HG03103 (cell line): ENCODE data around the gene CSNK1D.

Source experiments
- ATAC-seq: cut with Tn5 transposase; IDR thresholded peaks from one replicate; pipeline ENCODE4 v1.9.1; 2021; ENCODE audit warnings: low read depth; ENCODE audit not compliant: unreplicated experiment

CSNK1D gene

DNA sequence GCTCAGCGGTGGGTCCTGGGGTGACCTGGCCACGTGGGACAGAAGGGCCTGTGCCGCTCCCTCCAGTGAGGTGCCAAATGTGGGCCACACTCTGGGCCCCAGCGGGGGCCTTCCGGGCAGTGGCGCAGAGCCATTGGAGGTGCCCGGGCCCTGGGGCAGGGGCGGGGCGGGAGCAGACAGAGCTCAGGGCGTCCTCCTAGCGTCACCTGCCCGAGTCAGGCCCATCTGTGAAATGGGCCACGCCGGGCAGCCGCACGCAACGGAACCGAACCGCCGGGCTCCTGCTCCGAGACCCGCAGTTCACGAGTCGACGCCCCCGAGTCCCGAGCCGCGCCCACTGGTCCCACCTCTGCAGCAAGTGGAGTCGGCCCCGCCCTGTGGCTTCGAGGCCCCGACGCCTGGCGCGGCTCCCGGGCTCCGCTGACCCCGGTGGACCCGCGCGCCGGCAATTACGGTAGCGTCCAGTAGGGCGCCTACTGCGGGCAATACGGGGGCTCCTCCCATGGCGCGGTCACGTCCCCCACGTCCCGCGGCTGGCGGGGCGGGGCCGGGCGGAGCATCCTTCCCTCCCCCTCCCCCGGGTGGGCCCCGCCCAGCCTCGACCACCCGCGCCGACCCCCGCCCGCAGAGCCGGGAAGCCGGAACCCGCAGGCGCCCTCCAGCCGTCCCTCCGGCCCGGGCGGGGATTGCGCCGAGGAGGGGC lies 42.7 kb downstream of the CSNK1D start:
- peak; percentile 43 for ATAC-seq

DNA sequence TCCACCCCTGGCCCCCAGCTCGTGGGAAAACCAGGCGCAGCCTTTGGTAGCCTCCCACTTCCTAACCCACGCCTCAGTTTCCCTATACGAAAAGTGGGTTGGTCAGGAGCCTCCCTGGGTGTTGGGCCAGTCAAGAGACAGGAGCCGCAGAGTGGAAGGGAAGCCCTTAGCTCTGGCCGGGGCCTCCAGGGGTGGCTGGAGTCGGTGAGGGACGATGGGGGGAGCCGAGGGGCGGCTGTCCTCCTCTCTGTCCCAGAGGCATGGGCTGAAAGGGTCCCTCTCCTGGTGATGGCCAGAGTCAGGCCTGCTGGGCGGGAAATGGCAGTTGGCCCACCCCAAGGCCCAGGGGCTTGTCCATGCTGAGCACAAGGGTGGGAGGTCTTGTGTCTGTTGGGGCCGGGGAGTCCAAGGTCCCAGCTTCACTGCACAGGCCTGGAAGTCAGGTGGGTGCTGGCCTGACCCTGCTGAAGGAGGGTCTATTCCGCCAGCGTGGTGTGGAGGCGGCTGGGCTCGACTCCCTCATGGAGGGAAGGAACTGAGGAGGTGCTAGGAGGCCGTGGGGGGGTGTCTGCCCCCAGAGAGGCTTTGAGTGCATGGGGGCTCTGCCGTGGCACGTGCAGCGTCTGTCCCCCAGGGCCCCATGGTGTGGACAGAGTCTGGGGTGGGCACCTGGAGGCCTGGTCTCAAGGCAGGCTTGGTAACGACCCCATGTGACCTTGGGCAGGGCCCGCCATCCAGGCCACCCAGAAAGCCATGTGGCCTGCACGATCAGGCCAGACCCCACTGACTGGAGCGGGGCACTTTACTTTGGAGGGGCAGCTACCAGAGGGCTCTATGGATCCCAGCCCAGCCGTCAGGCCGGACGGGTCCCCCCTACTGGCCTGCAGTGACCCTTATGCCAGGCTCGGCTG lies 43.5 kb downstream of the CSNK1D start:
- ATAC-seq = no peak

DNA sequence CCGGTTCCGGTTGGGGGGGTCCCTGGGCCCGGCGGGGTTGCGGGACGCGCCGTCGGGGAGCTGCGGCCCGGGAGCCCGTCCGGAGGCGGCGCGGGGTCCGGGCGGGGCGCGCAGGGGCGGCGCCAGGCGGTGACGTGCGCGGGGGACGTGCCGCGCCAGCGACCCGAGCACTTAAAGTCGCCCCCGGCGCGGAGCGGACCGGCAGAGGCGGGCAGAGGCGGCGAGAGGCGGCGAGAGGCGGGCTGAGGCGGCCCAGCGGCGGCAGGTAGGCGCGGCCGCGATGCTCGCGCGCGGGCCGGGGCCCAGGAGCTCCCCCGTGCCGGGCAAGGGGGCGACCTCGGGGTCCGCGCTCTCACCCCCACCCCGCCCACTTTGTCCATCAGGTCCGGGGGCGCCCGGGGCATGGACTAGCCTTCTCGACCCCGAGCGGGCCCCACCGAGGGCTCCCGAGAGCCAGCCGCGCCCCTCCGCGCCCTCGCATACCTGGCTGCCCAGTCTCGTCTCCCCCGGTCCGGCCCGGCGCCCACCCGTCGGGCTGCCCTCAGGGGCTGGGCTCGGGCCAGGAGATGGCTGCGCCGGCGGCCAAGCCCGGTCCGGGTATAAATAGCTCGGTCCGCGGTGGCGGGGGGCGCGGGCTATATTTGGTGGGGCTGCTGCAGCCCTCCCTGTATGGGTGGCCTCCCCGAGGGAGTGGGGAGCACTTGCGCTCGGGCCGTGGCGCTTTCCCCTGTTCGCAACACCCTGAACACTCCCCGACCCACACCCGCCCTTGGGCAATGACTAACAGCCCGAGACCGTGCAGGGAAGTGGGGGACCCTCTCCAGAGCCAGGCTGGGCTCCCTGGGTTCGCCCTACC lies 44.4 kb downstream of the CSNK1D start, which contains the start of gene SLC16A3:
SLC16A3 (plus strand) TSS at position 201 of the 856 bp plus-strand sequence. CDS start 6,967 bp downstream, outside the sequence.
- ATAC-seq = no peak

DNA sequence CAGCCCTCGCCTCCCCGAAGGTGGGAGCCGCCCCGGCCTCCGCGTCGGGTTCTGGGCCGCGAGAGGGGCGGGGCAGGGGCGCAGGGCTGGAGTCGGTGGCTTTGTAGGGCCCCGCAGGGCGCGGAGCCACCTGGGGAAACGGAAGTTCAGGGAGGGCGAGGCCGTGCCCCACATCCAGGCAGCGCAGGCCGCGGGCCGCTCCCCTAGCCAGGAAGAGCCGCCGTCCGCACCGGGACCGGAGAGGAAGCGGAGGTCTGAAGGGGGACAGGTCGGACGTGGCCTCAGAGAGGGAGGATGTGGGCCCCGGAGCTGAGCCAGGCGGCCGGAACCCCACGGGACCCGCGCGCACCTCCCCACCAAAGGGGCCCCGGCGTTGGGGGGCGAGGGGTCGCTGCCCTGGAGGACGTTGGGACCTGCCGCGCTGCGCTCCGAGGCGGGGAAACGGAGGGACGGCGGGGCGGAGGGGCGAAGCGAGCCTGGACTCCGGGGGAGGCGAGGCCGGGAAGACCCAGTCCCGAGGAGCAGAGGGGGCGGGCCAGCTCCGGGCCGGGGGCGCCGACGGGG lies 45.1 kb downstream of the CSNK1D start:
- no peak for ATAC-seq

DNA sequence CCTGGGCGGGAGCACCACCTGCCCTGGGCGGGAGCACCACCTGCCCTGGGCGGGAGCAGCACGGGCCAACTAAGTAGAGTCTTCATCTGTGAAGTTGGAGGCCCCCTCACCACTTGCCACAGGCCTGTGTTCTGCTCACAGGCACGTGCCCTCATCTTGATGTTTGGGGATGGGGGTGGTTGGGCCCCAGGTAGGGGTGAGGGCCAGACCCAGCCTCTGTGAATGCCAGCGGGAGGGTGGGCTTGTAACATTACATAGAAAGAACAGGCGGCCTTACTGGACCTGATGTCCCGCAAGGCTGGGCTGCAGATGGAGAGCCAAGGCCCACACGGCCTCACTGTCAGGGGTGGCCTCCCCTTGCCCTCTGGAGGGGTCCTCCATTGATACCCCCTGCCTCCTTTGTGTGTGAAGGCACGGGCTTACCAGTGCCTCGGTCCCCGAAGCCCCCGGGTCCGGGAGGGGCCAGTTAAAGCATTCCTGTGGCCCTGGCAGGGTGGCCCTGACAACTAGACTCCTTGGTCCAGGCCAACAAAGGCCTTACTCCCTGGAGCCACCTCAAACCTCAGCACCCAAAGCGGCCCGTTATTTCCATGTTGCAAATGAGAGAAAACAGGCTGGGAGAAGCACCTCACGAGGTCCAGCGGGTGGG lies 45.7 kb downstream of the CSNK1D start:
- ATAC-seq = no peak

DNA sequence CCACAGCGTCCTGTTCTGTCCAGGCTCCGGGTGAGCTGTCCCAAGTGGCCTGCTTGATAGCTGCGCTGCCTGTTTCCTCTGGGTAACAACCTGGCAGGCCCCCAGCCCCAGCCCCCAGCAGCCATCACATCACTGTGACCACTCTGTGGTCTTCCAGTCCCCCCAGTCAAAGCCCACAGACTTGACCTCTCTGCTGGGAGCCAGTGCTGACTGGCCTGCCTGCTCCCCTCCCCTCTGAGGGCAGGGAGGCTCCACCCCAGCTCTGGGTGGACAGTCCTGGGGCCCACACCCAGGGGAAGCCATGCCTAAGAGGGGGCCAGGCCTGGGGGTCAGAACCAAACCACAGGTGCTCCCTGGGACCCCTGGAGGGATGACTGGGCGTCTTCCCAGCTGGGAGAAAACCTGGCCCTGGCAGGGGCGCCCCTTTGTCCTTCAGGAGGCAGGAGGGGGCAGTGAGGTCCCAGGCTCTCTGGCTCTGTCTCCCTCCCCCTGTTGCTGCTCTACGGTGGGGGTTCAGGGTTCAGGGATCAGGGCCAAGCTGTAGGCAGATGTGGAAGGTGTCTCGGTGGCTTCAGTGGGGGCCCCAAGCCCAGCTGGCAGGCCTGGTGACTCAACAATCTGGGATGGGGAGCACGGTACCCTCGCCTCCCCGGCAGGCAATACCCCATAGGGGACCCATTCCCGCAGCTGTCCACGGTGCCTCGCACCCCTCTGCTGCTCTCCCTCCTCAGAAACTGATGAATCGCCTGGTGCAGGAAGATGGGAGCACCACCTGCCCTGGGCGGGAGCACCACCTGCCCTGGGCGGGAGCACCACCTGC lies 46.5 kb downstream of the CSNK1D start:
- no peak for ATAC-seq

DNA sequence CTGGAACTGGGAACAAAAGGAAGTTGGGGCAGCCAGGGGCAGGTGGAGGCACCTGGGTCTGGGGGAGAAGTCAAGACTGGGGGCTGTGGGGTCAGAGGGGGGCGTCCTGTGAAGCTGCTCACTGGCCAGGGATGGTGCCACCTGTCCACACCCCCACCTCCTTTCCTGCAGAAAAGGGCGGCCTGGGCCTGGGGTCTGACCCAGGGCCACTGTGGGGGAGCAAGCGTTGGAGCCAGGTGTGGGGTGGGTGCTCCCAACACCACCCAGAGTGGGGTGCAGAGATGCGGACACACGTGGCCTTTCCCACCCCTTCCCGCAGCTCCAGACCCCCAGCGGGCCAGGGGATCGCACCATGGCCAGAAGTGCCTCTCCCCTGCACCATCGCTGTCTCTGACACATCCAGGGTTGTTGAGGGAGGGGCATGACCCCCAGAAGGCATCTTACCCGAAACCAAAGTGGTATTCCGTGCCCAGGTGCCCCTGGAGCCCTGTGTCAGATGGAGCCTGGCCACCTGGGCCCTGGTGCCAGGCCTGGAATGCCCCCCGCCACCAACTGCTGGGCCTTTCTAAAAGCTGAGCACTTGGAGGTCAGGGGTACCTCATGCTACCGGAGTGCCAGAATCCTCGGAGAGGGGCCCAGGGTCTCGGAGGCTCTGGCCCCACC lies 47.2 kb downstream of the CSNK1D start:
- no peak for ATAC-seq

DNA sequence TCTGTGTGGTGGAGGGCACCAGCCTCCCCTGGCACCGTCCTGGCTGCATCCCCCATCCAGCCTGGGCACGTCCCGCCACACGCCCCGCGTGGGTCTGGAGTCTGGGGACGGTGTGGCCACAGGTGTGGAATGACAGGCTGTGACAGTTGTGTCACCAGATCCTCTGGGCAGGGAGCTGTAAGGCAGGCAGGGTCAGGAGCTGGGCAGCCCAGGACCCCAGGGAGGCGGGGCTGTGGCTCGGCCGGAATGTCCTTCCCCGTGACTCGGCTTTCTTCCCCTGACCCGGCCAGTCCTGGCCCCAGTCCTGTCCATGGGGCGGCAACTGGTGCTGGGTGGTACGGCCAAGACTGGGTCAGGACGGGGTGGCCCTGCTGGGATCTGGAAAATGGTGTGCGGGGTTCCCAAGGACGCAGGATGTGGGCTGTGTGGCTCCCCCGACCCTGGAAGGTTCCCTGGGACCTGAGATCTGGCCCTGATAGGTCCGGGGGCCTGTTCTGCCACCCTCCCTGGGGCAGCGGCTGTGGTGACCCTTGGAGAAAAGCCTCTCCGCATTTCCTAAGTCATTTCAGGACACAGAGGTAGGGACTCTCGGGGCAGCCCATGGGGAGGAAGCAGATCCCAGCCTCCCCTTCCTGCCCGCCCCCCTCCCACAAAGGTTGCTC lies 48.0 kb downstream of the CSNK1D start:
- no peak for ATAC-seq

DNA sequence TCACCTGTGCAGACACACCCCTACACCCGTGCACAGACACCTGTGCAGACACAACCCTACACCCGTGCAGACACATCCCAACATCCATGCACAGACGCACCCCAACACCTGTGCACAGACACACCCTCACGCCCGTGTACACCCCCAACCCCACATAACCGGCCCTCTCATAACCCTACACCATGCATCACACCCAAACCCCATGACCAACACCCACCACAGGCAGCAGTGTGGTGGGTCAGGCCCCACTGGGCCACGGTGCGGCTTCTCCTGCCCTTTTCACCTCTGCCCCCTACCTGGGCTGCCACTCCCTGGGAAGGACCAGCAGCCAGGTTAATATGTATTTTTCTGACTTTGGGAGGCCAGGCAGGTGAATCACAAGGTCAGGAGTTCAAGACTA lies 48.8 kb downstream of the CSNK1D start:
- no peak for ATAC-seq

DNA sequence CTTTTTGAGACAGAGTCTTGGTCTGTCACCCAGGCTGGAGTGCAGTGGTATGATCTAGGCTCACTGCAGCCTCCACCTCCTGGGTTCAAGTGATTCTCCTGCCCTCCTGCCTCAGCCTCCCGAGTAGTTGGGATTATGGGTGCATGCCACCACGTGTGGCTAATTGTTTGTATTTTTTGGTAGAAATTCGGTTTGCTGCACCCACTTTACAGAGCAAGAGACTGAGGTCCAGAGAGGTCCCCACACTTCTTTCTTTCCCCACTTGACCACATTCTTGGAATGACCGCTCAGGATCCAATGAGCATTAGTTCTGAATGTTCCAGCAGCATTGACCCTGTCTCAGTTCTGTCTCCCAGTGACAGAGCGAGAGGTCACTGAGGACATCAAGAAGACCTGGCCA lies 50.0 kb downstream of the CSNK1D start:
- ATAC-seq = no peak

DNA sequence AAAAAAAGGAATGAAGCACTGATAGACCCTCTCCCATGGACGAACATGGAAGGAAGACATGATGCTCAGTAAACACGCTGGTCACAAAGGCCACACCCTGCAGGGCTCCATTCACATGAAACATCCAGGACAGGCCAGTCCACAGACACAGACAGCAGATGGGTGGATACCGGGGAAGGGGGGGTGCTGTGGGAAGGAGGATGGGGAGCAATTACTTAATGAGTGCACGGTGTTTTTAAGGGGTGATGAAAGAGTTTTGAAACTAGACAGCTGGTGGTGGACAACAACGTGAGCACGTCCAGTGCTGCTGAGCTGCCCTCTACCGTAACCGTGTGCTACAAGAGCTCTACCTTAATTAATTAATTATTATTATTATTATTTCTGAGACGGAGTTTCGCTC lies 50.7 kb downstream of the CSNK1D start:
- ATAC-seq = no peak

DNA sequence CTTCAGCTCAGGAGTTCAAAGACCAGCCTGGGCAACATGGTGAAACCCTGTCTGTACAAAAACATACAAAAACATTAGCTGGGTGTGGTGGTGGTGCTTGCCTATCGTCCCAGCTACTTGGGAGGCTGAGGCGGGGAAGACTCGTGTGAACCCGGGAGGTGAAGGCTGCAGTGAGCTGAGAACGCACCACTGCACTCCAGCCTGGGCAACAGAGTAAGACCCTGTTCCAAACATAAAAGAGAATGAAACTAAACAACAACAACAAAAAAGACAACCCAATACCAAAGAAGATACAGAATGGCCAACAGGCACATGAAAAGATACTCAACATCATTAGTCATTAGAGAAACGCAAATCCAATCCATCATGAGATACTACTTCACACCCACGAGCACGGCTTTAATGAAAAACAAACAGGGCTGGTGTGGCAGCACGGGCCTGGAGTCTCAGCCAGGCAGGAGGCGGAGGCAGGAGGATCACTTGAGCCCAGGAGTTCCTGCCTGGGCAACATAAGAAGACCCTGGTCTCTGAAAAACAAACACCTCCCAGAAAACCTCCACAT lies 52.1 kb downstream of the CSNK1D start:
- ATAC-seq = no peak

DNA sequence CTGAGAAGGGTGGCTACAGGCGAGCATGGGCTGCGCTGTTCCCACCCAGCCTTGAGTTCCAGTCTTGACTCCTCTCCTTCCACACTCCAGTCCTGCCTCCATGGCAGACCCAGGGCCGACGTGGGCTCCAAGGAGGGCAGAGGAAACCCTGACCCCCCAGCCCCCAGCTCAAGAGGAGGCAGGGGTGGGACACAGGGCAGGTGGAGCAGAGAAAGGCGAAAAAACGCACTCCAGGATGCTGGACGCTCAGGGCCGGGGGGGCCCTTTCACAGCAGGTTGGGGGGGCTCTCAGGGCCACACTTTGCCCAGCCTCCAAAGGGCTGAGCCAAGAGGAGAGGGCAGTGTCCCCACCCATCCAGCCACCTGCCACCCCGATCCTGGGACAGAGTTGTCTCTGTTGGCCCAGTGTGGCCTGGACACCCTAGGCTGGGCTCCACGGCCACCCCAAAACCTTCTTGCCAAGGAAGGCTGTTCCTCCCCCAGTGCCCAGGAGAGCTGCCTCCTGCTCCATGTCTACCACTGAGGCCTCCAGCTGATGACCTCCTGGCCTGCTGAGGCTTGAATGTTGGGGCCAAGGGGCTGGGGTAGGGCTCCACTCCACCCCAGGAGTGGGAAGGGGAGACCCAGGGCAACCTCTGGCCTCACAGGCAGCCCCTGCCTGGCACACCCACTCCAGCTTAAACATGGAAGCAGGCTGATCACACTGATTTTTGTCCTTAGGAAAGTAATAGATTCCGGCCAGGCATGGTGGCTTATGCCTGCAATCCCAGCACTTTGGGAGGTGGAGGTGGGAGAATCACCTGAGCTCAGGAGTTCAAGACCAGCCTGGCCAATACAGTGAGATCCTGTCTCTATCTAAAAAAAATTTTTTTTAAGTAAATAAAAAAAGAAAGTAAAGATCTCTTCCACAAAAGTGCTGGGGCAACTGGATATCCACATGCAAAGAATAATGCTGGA lies 53.5 kb downstream of the CSNK1D start:
- ATAC-seq = no peak

DNA sequence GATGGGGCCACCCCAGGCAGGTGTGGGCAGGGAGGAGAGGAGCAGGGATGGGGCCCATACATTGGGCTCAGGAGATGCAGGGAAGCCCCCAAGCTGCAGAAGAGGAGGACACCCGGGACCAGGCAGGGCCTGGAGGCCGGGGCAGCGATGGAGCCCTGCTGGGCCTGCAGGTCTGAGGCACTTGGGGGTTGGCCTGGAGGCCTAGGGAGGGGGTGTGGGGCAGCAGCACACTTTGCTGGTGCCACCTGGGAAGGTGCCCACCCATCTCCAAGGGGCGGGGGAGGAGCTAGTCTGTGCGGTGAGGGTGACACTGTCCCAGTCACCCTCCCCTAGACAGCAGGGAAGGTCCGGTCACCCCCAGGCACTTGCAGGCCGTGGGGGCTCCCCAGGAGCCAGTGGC lies 54.4 kb downstream of the CSNK1D start:
- ATAC-seq = no peak

DNA sequence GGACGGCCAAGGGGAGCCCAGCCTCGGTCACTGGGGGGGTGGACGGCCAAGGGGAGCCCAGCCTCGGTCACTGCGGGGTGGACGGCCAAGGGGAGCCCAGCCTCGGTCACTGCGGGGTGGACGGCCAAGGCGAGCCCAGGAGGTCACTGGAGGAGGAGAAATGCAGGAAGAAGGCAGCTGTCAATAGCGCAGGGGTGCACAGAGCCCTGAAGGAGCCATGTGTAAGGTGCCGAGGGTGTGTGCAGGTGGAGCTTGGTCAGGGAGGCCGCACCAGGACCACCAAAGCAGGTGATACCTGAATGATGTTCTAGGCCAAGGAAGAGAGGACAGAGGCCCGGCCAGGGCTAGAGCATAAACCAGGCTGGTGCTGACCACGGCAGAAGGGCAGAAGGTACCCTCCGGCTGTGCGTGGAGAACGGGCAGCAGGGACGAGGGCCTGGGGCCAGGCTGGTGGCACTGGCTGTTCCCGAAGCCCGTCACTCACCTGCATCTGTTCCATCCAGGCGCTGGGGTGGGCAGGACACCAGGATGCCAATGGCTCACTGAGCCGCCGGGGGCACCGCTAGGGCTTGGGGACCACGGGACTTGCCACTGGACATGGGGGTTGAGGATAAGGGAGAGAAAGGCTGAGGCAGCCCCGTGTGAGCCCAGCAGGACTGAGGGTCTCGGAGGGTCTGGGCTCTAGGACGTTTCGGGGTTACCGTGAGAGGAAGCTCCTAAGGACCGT lies 55.0 kb downstream of the CSNK1D start:
- ATAC-seq = no peak

DNA sequence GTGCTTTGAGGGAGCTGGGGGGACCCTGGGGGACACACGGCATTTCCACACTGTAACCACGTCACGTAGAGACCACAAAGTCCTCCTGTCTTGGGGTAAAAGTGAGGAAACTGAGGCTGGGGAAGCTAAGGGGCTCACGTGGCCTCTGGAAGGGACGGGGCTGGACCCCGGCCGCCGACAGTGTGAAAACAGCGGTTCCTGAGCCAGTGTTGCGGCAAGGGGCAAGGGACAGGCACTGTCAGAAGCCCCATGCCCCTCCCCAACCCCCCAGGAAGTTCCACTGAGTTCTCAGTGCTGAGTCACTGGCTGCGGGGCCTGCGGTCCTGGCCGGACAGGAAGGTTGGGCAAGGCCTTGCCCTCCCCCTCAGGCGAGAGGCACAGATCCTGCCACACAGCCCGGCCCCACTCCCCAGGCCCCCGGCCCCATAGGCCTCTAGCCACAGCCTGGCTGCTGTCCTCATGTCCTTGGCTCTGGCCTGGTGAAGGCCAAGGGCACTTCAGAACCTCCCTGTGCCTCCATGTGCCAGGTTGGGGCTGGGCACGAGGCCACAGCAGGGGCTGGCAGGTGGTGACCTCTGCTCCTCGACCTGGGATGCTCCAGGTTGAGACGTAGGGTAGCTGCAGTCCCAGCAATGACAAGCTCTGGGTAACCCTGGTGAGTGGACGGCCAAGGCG lies 55.8 kb downstream of the CSNK1D start:
- ATAC-seq = no peak
